Muscle layer of colon (tissue), 2 donors: ENCODE results near the gene ATP7B.

ENCODE experiments used
- H3K27ac ChIP-seq: one replicate; pipeline ENCODE4 v1.7.0; 2013; ENCODE audit warnings: low read depth, mild to moderate bottlenecking, low read length, moderate library complexity
- H3K27me3 ChIP-seq, 2 donors: one replicate each; pipeline ENCODE4 v1.7.0; 2013; ENCODE audit warnings: low read length in 2 of 2, mild to moderate bottlenecking in 2 of 2; ENCODE audit not compliant: insufficient read depth in 2 of 2, control insufficient read depth in 1 of 2
- H3K36me3 ChIP-seq: one replicate; pipeline ENCODE4 v1.7.0; 2013; ENCODE audit warnings: mild to moderate bottlenecking, low read length; ENCODE audit not compliant: insufficient read depth
- H3K4me1 ChIP-seq: one replicate; pipeline ENCODE4 v1.7.0; 2013; ENCODE audit warnings: mild to moderate bottlenecking, low read length; ENCODE audit not compliant: insufficient read depth
- H3K4me3 ChIP-seq, 2 donors: one replicate each; pipeline ENCODE4 v1.7.0; 2013; ENCODE audit warnings: low read length in 2 of 2, low read depth in 1 of 2, mild to moderate bottlenecking in 1 of 2, moderate library complexity in 1 of 2
- H3K9ac ChIP-seq: one replicate; pipeline ENCODE4 v1.7.0; 2013; ENCODE audit warnings: low read length
- H3K9me3 ChIP-seq: one replicate; pipeline ENCODE4 v1.7.0; 2013; ENCODE audit warnings: mild to moderate bottlenecking, low read length
- donor health status: abdominal sarcoma.
- donor health status: Adenocarcinoma of cecum.

The ATP7B gene

GRCh38 chr13:51937320-51938290 is 73.6 kb downstream of the ATP7B start:
- no peak overlapping the region for H3K4me3 ChIP-seq
- H3K9me3 ChIP-seq = no peaks in the 10 kb centered on the region
- H3K9ac ChIP-seq = no peak overlapping the region
- no peaks in the 10 kb centered on the region for H3K4me1 ChIP-seq
- H3K27ac ChIP-seq = no peak overlapping the region
- H3K27me3 ChIP-seq = no peaks in the 10 kb centered on the region
- peaks cover 5% of the 10 kb centered on the region for H3K36me3 ChIP-seq

- no peaks in the 10 kb centered on the region for H3K4me1 ChIP-seq
- H3K9ac ChIP-seq = no peak overlapping the region
- H3K9me3 ChIP-seq = no peaks in the 10 kb centered on the region
- H3K27me3 ChIP-seq = no peaks in the 10 kb centered on the region
- no peak overlapping the region for H3K27ac ChIP-seq
- H3K4me3 ChIP-seq = no peak overlapping the region
- H3K36me3 ChIP-seq = peaks cover 5% of the 10 kb centered on the region
Observed at GRCh38 chr13:51935326-51936171, 75.7 kb downstream of the ATP7B start.

- H3K36me3 ChIP-seq = peaks cover 5% of the 10 kb centered on the region
- H3K9me3 ChIP-seq = no peaks in the 10 kb centered on the region
- no peak overlapping the region for H3K4me3 ChIP-seq
- no peak overlapping the region for H3K27ac ChIP-seq
- H3K27me3 ChIP-seq = no peaks in the 10 kb centered on the region
- no peak overlapping the region for H3K9ac ChIP-seq
- H3K4me1 ChIP-seq = no peaks in the 10 kb centered on the region
Observed at GRCh38 chr13:51934461-51935087, 76.7 kb downstream of the ATP7B start.

- Histone ChIP-seq H3K9me3 (no peaks in the 10 kb centered on the region), H3K27ac (no peak overlapping the region), H3K36me3 (peaks cover 5% of the 10 kb centered on the region), H3K4me3 (no peak overlapping the region), H3K4me1 (no peaks in the 10 kb centered on the region), H3K27me3 (no peaks in the 10 kb centered on the region), H3K9ac (no peak overlapping the region)
Observed at GRCh38 chr13:51933466-51934058, 77.7 kb downstream of the ATP7B start.

- no peaks in the 10 kb centered on the region for H3K27me3 ChIP-seq
- H3K9ac ChIP-seq = no peak overlapping the region
- no peaks in the 10 kb centered on the region for H3K9me3 ChIP-seq
- no peak overlapping the region for H3K27ac ChIP-seq
- peaks cover 5% of the 10 kb centered on the region for H3K36me3 ChIP-seq
- H3K4me1 ChIP-seq = no peaks in the 10 kb centered on the region
- no peak overlapping the region for H3K4me3 ChIP-seq
Observed at GRCh38 chr13:51932231-51932630, 79.0 kb downstream of the ATP7B start.

GRCh38 chr13:51931606-51932005 is 79.6 kb downstream of the ATP7B start:
- Histone ChIP-seq H3K27ac (no peak overlapping the region), H3K27me3 (no peaks in the 10 kb centered on the region), H3K36me3 (peaks cover 5% of the 10 kb centered on the region), H3K4me1 (no peaks in the 10 kb centered on the region), H3K9me3 (no peaks in the 10 kb centered on the region), H3K4me3 (no peak overlapping the region), H3K9ac (no peak overlapping the region)

GRCh38 chr13:51929699-51930098 is 81.6 kb downstream of the ATP7B start:
- Histone ChIP-seq H3K36me3 (peaks cover 5% of the 10 kb centered on the region), H3K27me3 (no peaks in the 10 kb centered on the region), H3K9me3 (no peaks in the 10 kb centered on the region), H3K4me1 (no peaks in the 10 kb centered on the region), H3K4me3 (no peak overlapping the region), H3K27ac (no peak overlapping the region), H3K9ac (no peak overlapping the region)

- H3K36me3 ChIP-seq = no peaks in the 10 kb centered on the region
- no peaks in the 10 kb centered on the region for H3K27me3 ChIP-seq
- no peak overlapping the region for H3K4me3 ChIP-seq
- no peak overlapping the region for H3K9ac ChIP-seq
- H3K27ac ChIP-seq = no peak overlapping the region
- H3K9me3 ChIP-seq = no peaks in the 10 kb centered on the region
- no peaks in the 10 kb centered on the region for H3K4me1 ChIP-seq
Observed at GRCh38 chr13:51928231-51928630, 83.0 kb downstream of the ATP7B start.

GRCh38 chr13:51927129-51927528 is 84.1 kb downstream of the ATP7B start:
- no peak overlapping the region for H3K4me3 ChIP-seq
- H3K4me1 ChIP-seq = no peaks in the 10 kb centered on the region
- H3K27ac ChIP-seq = no peak overlapping the region
- H3K27me3 ChIP-seq = no peaks in the 10 kb centered on the region
- no peaks in the 10 kb centered on the region for H3K36me3 ChIP-seq
- H3K9ac ChIP-seq = no peak overlapping the region
- H3K9me3 ChIP-seq = no peaks in the 10 kb centered on the region

GRCh38 chr13:51926528-51926885 is 84.7 kb downstream of the ATP7B start:
- H3K4me1 ChIP-seq = no peaks in the 10 kb centered on the region
- H3K36me3 ChIP-seq = no peaks in the 10 kb centered on the region
- H3K9me3 ChIP-seq = no peaks in the 10 kb centered on the region
- no peak overlapping the region for H3K27ac ChIP-seq
- H3K4me3 ChIP-seq = no peak overlapping the region
- no peak overlapping the region for H3K9ac ChIP-seq
- H3K27me3 ChIP-seq = no peaks in the 10 kb centered on the region
